Measurements from ENCODE around the gene CARD11. TPM values are rescaled to one million over a fixed set of nuclear protein-coding genes. Genes with fewer than 3 reads are reported as not detected.
A peak's percentile ranks its signal among the peaks of the same experiment; 100 is the strongest.

CARD11 gene
- total and polyA plus RNA-seq, 2 donors (not counting 1 experiment from before 2014, with no cell fraction given): 129 to 135 TPM

DNA sequence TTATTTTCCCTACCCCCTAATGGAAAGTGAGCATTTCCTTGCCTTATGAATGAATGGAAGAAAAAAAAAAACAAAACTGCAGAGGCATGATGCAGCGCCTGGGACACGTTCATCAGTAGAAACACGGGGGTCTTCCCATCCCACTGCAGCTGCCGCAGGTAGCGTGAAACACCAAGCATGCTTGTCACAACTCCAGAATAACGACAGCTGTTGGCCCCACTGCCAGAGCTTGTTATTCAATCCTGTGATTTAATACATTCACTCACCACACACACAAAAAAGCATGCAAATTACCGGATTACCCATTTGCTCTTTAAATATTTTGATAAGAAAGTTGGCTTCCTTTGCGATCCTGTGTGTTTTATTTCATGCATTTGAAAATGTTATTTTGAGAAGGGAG, 151.1 kb downstream of the CARD11 start:
- POLR2A ChIA-PET: no interaction called here
- Mint-ChIP-seq H3K9me3 (ENCODE audit: insufficient read depth) (no peaks in the 10 kb centered on the region), H3K4me1 (peaks cover 33% of the 10 kb centered on the region), H3K27me3 (no peaks in the 10 kb centered on the region), H3K27ac (peak overlapping the region; percentile 34), H3K4me3 (peak overlapping the region; percentile 61)
- H3K27me3 ChIP-seq (replicated peaks in 1 of 4; ENCODE audit: control extremely low read depth in 1 of 4, control insufficient read depth in 3 of 4, insufficient read depth in 4 of 4, low read length in 3 of 4): no peaks in the 10 kb centered on the region
- TF ChIP-seq EZH2 (IDR thresholded peaks at IDR 0.05; ENCODE audit: borderline replicate concordance, insufficient read depth, low read depth, low read length, poor library complexity, severe bottlenecking) (no peak), CTCF (IDR thresholded peaks at IDR 0.05) (no peak)
- ATAC-seq (ENCODE audit: low read depth) (no peak), DNase-seq (no peak)
- intact Hi-C loops (cut with micrococcal nuclease): no loop called here
- H3K4me2 ChIP-seq (replicated peaks; ENCODE audit: low read depth, low read length, poor library complexity, severe bottlenecking): peak overlapping the region; percentile 32
- H3K4me3 ChIP-seq (ENCODE audit: control extremely low read depth in 1 of 5, extremely low read depth in 1 of 5, insufficient read depth in 1 of 5, low read depth in 2 of 5, low read length in 4 of 5): no peak overlapping the region
- CTCF ChIA-PET: interaction anchor here (0.9 to 1.5 kb wide), 3 partner anchors 28 to 262 kb away, joined by 3 to 7 read pairs (median 5); no protein-coding TSS in a partner anchor
- peaks cover 23 to 34% of the 10 kb centered on the region in 2 donors for H3K4me1 ChIP-seq (ENCODE audit: control insufficient read depth in 2 of 2, insufficient read depth in 2 of 2, low read length in 2 of 2)
- 27% methylated on average over 6 of the region's 8 CpGs for WGBS (ENCODE audit: insufficient coverage)
- H4K20me1 ChIP-seq (ENCODE audit: control insufficient read depth, insufficient read depth, low read length, poor library complexity, severe bottlenecking): no peaks in the 10 kb centered on the region
- H3K9me3 ChIP-seq (ENCODE audit: control extremely low read depth in 1 of 3, control insufficient read depth in 2 of 3, insufficient read depth in 1 of 3, low read length in 2 of 3): peaks cover 0 to 4% (median 0%) of the 10 kb centered on the region in 3 donors
- H3K79me2 ChIP-seq (ENCODE audit: control insufficient read depth, insufficient read depth, low read length): no peaks in the 10 kb centered on the region
- H3K27ac ChIP-seq (ENCODE audit: low read length in 2 of 2): no peak overlapping the region
- peak overlapping the region; percentile 15 for H2AFZ ChIP-seq (ENCODE audit: insufficient read depth, low read depth, low read length, poor library complexity, severe bottlenecking)
- no peaks in the 10 kb centered on the region for H3K36me3 ChIP-seq (replicated peaks in 1 of 2; ENCODE audit: control extremely low read depth in 1 of 2, control insufficient read depth in 1 of 2, extremely low read depth in 1 of 2, insufficient read depth in 2 of 2, low read length in 1 of 2)
- no peak overlapping the region for H3K9ac ChIP-seq (ENCODE audit: low read length)

DNA sequence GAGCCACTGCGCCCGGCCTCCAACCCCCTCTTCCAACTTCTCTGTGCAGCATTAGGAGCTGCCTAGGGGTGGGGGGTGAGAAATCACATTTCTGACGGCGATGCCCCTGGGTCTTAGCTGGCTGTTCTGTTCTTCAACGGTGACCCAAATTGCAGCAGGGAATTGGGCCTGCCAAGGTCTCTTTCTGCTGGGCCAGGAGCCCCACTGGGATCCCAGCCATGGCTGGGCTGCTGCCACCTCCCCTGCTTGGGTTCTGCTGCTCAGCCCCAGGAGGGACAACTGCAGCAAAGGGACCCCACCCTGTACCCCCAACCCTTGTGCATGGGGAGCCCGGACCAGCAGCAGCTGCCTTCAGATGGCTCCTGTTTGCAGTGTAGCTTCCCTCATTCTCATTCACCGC, 155.9 kb downstream of the CARD11 start:
- DNase-seq (no peak), ATAC-seq (ENCODE audit: low read depth) (no peak)
- ChIA-PET CTCF (interaction anchor here (0.5 to 4.6 kb wide), 16 partner anchors 10 to 785 kb away, joined by 3 to 38 read pairs (median 4); no protein-coding TSS in a partner anchor), POLR2A (no interaction called here)
- H3K4me2 ChIP-seq (replicated peaks; ENCODE audit: low read depth, low read length, poor library complexity, severe bottlenecking): no peak overlapping the region
- Mint-ChIP-seq H3K27me3 (no peaks in the 10 kb centered on the region), H3K4me3 (no peak overlapping the region), H3K27ac (no peak overlapping the region), H3K9me3 (ENCODE audit: insufficient read depth) (no peaks in the 10 kb centered on the region), H3K4me1 (peaks cover 10% of the 10 kb centered on the region)
- intact Hi-C loops (cut with micrococcal nuclease): loop anchor here (1.0 to 10.0 kb wide), 4 partner anchors 267 to 1009 kb away; partner anchors contain the start of gene SDK1
- no peak overlapping the region for H2AFZ ChIP-seq (ENCODE audit: insufficient read depth, low read depth, low read length, poor library complexity, severe bottlenecking)
- TF ChIP-seq CTCF (IDR thresholded peaks at IDR 0.05): no peak
- no peak for TF ChIP-seq EZH2 (IDR thresholded peaks at IDR 0.05; ENCODE audit: borderline replicate concordance, insufficient read depth, low read depth, low read length, poor library complexity, severe bottlenecking)
- no peak overlapping the region for H3K4me3 ChIP-seq (ENCODE audit: control extremely low read depth in 1 of 5, extremely low read depth in 1 of 5, insufficient read depth in 1 of 5, low read depth in 2 of 5, low read length in 4 of 5)
- no peak overlapping the region for H3K9ac ChIP-seq (ENCODE audit: low read length)
- no peaks in the 10 kb centered on the region for H3K36me3 ChIP-seq (replicated peaks in 1 of 2; ENCODE audit: control extremely low read depth in 1 of 2, control insufficient read depth in 1 of 2, extremely low read depth in 1 of 2, insufficient read depth in 2 of 2, low read length in 1 of 2)
- peaks cover 5 to 10% of the 10 kb centered on the region in 2 donors for H3K4me1 ChIP-seq (ENCODE audit: control insufficient read depth in 2 of 2, insufficient read depth in 2 of 2, low read length in 2 of 2)
- no peaks in the 10 kb centered on the region for H3K9me3 ChIP-seq (ENCODE audit: control extremely low read depth in 1 of 3, control insufficient read depth in 2 of 3, insufficient read depth in 1 of 3, low read length in 2 of 3)
- 67% methylated on average over 3 of the region's 7 CpGs for WGBS (ENCODE audit: insufficient coverage)
- no peaks in the 10 kb centered on the region for H3K79me2 ChIP-seq (ENCODE audit: control insufficient read depth, insufficient read depth, low read length)
- H3K27ac ChIP-seq (ENCODE audit: low read length in 2 of 2): no peak overlapping the region
- H4K20me1 ChIP-seq (ENCODE audit: control insufficient read depth, insufficient read depth, low read length, poor library complexity, severe bottlenecking): no peaks in the 10 kb centered on the region
- H3K27me3 ChIP-seq (replicated peaks in 1 of 4; ENCODE audit: control extremely low read depth in 1 of 4, control insufficient read depth in 3 of 4, insufficient read depth in 4 of 4, low read length in 3 of 4): no peaks in the 10 kb centered on the region
